H9 (cell line): ENCODE results near the gene LCP1. TPM values are rescaled to one million over a fixed set of nuclear protein-coding genes. Genes with fewer than 3 reads are reported as not detected.

ENCODE experiments used
- DNase-seq: peaks from one replicate; pipeline ENCODE4 v3.0.0-alpha.2; 2017
- H2AFZ ChIP-seq: one replicate; pipeline ENCODE4 v1.6.1; 2013; ENCODE audit warnings: mild to moderate bottlenecking, low read length, control low read depth, moderate library complexity
- H2AK5ac ChIP-seq: 2 replicates; pipeline ENCODE4 v1.6.1; 2013; ENCODE audit warnings: low read length, control low read depth, mixed read lengths; ENCODE audit not compliant: insufficient read length
- H2BK120ac ChIP-seq: one replicate; pipeline ENCODE4 v1.6.1; 2013; ENCODE audit warnings: low read depth, mild to moderate bottlenecking, low read length, control low read depth, inconsistent platforms; ENCODE audit not compliant: poor library complexity, severe bottlenecking
- H2BK12ac ChIP-seq: 2 replicates; pipeline ENCODE4 v1.6.1; 2013; ENCODE audit warnings: low read length, control low read depth, mixed read lengths, low read depth; ENCODE audit not compliant: insufficient read length
- H2BK15ac ChIP-seq: 2 replicates; pipeline ENCODE4 v1.6.1; 2013; ENCODE audit warnings: low read depth, low read length, control low read depth
- H2BK20ac ChIP-seq: one replicate; pipeline ENCODE4 v1.6.1; 2013; ENCODE audit warnings: low read depth, mild to moderate bottlenecking, low read length, control low read depth, inconsistent platforms; ENCODE audit not compliant: poor library complexity, severe bottlenecking
- H2BK5ac ChIP-seq: 2 replicates; pipeline ENCODE4 v1.6.1; 2013; ENCODE audit warnings: low read length, control low read depth, mixed read lengths; ENCODE audit not compliant: insufficient read length
- H3K14ac ChIP-seq: 2 replicates; pipeline ENCODE4 v1.6.1; 2013; ENCODE audit warnings: low read length, control low read depth; ENCODE audit not compliant: insufficient read depth
- H3K18ac ChIP-seq: 2 replicates; pipeline ENCODE4 v1.6.1; 2013; ENCODE audit warnings: low read depth, mild to moderate bottlenecking, mixed read lengths, low read length, control low read depth; ENCODE audit not compliant: insufficient read length
- H3K23ac ChIP-seq: 2 replicates; pipeline ENCODE4 v1.6.1; 2013; ENCODE audit warnings: low read length, control low read depth, mixed read lengths, low read depth; ENCODE audit not compliant: insufficient read length
- H3K23me2 ChIP-seq: 2 replicates; pipeline ENCODE4 v1.6.1; 2013; ENCODE audit warnings: low read depth, mild to moderate bottlenecking, mixed read lengths, low read length, control low read depth; ENCODE audit not compliant: insufficient read length, poor library complexity, severe bottlenecking
- H3K27ac ChIP-seq: 2 replicates; pipeline ENCODE4 v1.5.1; 2013; ENCODE audit warnings: low read length, control low read depth, mixed read lengths, low read depth; ENCODE audit not compliant: insufficient read length
- H3K27me3 ChIP-seq: 2 replicates; pipeline ENCODE4 v1.6.1; 2013; ENCODE audit warnings: low read length, control low read depth, inconsistent platforms; ENCODE audit not compliant: insufficient read depth
- H3K4ac ChIP-seq: 2 replicates; pipeline ENCODE4 v1.6.1; 2013; ENCODE audit warnings: low read depth, mild to moderate bottlenecking, control low read depth, inconsistent platforms, low read length, moderate library complexity
- H3K4me1 ChIP-seq: 2 replicates; pipeline ENCODE4 v1.6.1; 2013; ENCODE audit warnings: low read length, control low read depth, inconsistent platforms; ENCODE audit not compliant: insufficient read depth
- H3K4me2 ChIP-seq: 2 replicates; pipeline ENCODE4 v1.6.1; 2013; ENCODE audit warnings: low read length, control low read depth, mixed read lengths; ENCODE audit not compliant: insufficient read length, insufficient read depth
- H3K56ac ChIP-seq: 2 replicates; pipeline ENCODE4 v1.6.1; 2013; ENCODE audit warnings: low read depth, mild to moderate bottlenecking, mixed read lengths, low read length, control low read depth; ENCODE audit not compliant: insufficient read length
- H3K79me1 ChIP-seq: 2 replicates; pipeline ENCODE4 v1.6.1; 2013; ENCODE audit warnings: low read depth, mild to moderate bottlenecking, moderate library complexity, low read length, control low read depth, inconsistent platforms; ENCODE audit not compliant: insufficient read depth, poor library complexity, severe bottlenecking
- H3K79me2 ChIP-seq: 2 replicates; pipeline ENCODE4 v1.6.1; 2013; ENCODE audit warnings: low read length, control low read depth, inconsistent platforms; ENCODE audit not compliant: insufficient read depth
- H3K9ac ChIP-seq: 2 replicates; pipeline ENCODE4 v1.6.1; 2013; ENCODE audit warnings: low read length, control low read depth, mixed read lengths; ENCODE audit not compliant: insufficient read length; ENCODE audit errors: extremely low read depth
- H3K9me3 ChIP-seq: one replicate; pipeline ENCODE4 v1.6.1; 2013; ENCODE audit warnings: low read depth, low read length, inconsistent platforms; ENCODE audit not compliant: control insufficient read depth
- H3T11ph ChIP-seq: one replicate; pipeline ENCODE4 v1.6.1; 2013; ENCODE audit warnings: mild to moderate bottlenecking, low read length, control low read depth, inconsistent platforms
- H4K20me1 ChIP-seq: one replicate; pipeline ENCODE4 v1.6.1; 2013; ENCODE audit not compliant: control insufficient read depth, insufficient read length, insufficient read depth
- H4K5ac ChIP-seq: 2 replicates; pipeline ENCODE4 v1.6.1; 2013; ENCODE audit warnings: low read depth, mild to moderate bottlenecking, mixed read lengths, low read length, control low read depth; ENCODE audit not compliant: insufficient read length
- H4K8ac ChIP-seq: replicated peaks from 2 replicates; pipeline ENCODE4 v1.6.1; 2013; ENCODE audit warnings: low read length, control low read depth, mixed read lengths, low read depth; ENCODE audit not compliant: insufficient read length
- H4K91ac ChIP-seq: 2 replicates; pipeline ENCODE4 v1.6.1; 2013; ENCODE audit warnings: low read depth, mild to moderate bottlenecking, moderate library complexity, mixed read lengths, low read length, control low read depth; ENCODE audit not compliant: insufficient read length
- H3K27ac Mint-ChIP-seq, 3 experiments: 2 replicates in 2 of 3; 3 replicates in 1 of 3; pipeline ENCODE4 v1.8.0; 2020 to 2021; ENCODE audit warnings: mixed read lengths in 3 of 3, mild to moderate bottlenecking in 1 of 3, moderate library complexity in 1 of 3
- H3K27me3 Mint-ChIP-seq: 2 replicates; pipeline ENCODE4 v1.8.0; 2021; ENCODE audit warnings: low read depth, mild to moderate bottlenecking, moderate library complexity, mixed read lengths
- H3K36me3 Mint-ChIP-seq, 3 experiments: 2 replicates in 2 of 3; 3 replicates in 1 of 3; pipeline ENCODE4 v1.8.0; 2020 to 2021; ENCODE audit warnings: low read depth in 3 of 3, mixed read lengths in 3 of 3; ENCODE audit not compliant: insufficient read depth in 1 of 3
- H3K4me1 Mint-ChIP-seq, 2 experiments: 2 replicates each; pipeline ENCODE4 v1.8.0; 2020; ENCODE audit warnings: mixed read lengths in 2 of 2
- H3K4me3 Mint-ChIP-seq, 2 experiments: 2 replicates in 1 of 2; 3 replicates in 1 of 2; pipeline ENCODE4 v1.8.0; 2020 to 2021; ENCODE audit warnings: mild to moderate bottlenecking in 2 of 2, mixed read lengths in 2 of 2, moderate library complexity in 1 of 2
- H3K9me3 Mint-ChIP-seq, 2 experiments: 2 replicates in 1 of 2; 3 replicates in 1 of 2; pipeline ENCODE4 v1.8.0; 2020; ENCODE audit warnings: mild to moderate bottlenecking in 2 of 2, mixed read lengths in 2 of 2, moderate library complexity in 1 of 2
- CTCF ChIP-seq: fragments of 200-600 bp; sonication (generic); conservative IDR thresholded peaks from 3 replicates; pipeline ENCODE4 v1.8.0; 2021; ENCODE audit warnings: antibody characterized with exemption, mild to moderate bottlenecking
- WGBS: extraction: QIAGEN DNeasy Blood & Tissue Kit; methylation state at CpG from one replicate; pipeline ENCODE4 v1.1.7; 2013; ENCODE audit warnings: missing lambda C conversion rate, low lambda C conversion rate, mixed read lengths; ENCODE audit not compliant: insufficient read length; ENCODE audit errors: extremely low coverage; 5-methylcytosine and 5-hydroxymethylcytosine counted together
- total RNA-seq: library from RNA; stranded (reverse); gene quantifications from 2 replicates; pipeline ENCODE4 v1.2.1, GENCODE V29; 2021

The LCP1 gene
- total RNA-seq, 1 experiment from 2014 or later, result 0.81 TPM

- Mint-ChIP-seq H3K4me3 (no peak overlapping the region), H3K36me3 (no peaks in the 10 kb centered on the region), H3K27ac (no peak overlapping the region), H3K9me3 (no peaks in the 10 kb centered on the region), H3K4me1 (no peaks in the 10 kb centered on the region), H3K27me3 (no peaks in the 10 kb centered on the region)
- WGBS, result no CpG with 5 or more reads among the region's 2 CpGs
- H4K5ac ChIP-seq, result no peak overlapping the region
- H3K79me1 ChIP-seq, result no peaks in the 10 kb centered on the region
- no peak overlapping the region for H3K18ac ChIP-seq
- DNase-seq, result no peak
- no peak overlapping the region for H3K56ac ChIP-seq
- H3K4me1 ChIP-seq, result no peaks in the 10 kb centered on the region
- H3K14ac ChIP-seq, result no peak overlapping the region
- no peak overlapping the region for H2BK15ac ChIP-seq
- H2BK12ac ChIP-seq, result no peak overlapping the region
- H3K27ac ChIP-seq, result no peak overlapping the region
- H4K8ac ChIP-seq, result no peak overlapping the region
- no peak overlapping the region for H2BK120ac ChIP-seq
- no peak overlapping the region for H3T11ph ChIP-seq
- no peak overlapping the region for H3K23ac ChIP-seq
- no peak overlapping the region for H3K4ac ChIP-seq
- H3K9ac ChIP-seq, result no peak overlapping the region
- no peak for TF ChIP-seq CTCF
- H3K4me2 ChIP-seq, result no peak overlapping the region
- H3K23me2 ChIP-seq, result no peaks in the 10 kb centered on the region
- no peaks in the 10 kb centered on the region for H3K27me3 ChIP-seq
- no peak overlapping the region for H2AFZ ChIP-seq
- no peak overlapping the region for H2AK5ac ChIP-seq
- no peaks in the 10 kb centered on the region for H3K79me2 ChIP-seq
- H2BK20ac ChIP-seq, result no peak overlapping the region
- no peak overlapping the region for H2BK5ac ChIP-seq
- no peaks in the 10 kb centered on the region for H4K20me1 ChIP-seq
- H4K91ac ChIP-seq, result no peak overlapping the region
- H3K9me3 ChIP-seq, result no peaks in the 10 kb centered on the region
These were observed 52.9 kb downstream of the LCP1 start for GRCh38 chr13:46129124-46129523.
